Activated CD4-positive, alpha-beta T cell treated with anti-CD3 and anti-CD28 coated beads, Interleukin-2, amount 50 U/mL, for 16 hours (primary cell): ENCODE results near the gene MT1M.

Source experiments
- DNase-seq: peaks from one replicate; pipeline ENCODE4 v3.0.0-alpha.2; 2020

The MT1M gene

DNA sequence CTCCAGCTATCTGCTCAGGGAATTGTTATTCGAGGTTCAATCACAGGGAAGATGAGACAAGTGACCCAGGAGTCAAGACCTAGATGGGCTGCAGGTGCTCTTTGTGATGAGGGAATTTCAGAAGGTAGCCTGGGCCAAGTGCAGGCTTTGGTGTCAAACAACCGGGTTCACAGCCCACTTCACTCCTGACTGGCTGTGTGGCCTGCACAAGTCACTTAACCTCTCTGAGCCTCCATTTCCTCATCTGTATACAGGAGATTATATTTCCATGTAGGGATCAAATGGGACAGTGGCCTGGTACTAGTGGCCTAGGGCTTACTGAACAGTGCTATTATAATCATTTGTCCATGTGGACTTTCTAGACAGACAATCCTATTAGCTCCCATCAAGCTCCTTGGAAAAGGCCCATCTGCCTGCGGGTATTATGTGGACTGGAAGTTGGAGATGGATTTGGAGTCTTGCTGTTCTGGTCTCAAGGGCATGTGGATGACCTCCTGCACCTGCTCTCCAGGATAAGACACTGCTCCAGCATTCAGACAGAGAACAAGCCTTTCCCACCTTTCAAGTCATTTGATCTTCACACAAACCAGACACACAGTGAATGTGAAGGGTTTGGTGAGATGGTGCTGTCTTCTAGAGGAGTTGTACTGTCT is 46.7 kb downstream of the MT1M start:
- DNase-seq = no peak

DNA sequence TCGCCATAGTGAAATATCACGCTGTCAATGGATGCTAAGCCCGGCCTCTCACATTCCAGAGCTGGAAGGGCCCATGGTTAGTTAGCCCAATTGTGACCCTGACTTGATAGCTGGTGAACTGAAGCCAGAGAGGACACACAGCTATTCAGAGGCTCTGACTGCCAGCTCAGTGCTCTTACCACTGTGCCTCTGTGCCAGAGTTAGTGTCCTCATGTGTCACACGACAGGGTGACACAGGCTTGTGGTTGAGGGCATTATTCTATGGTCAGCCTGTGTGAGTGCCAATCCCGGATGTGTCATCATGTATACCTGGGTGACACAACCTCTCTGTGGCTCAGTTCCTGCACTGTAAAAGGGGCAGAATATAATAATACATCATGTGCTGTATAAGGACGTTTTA is 47.4 kb downstream of the MT1M start:
- DNase-seq = peak; percentile 47

DNA sequence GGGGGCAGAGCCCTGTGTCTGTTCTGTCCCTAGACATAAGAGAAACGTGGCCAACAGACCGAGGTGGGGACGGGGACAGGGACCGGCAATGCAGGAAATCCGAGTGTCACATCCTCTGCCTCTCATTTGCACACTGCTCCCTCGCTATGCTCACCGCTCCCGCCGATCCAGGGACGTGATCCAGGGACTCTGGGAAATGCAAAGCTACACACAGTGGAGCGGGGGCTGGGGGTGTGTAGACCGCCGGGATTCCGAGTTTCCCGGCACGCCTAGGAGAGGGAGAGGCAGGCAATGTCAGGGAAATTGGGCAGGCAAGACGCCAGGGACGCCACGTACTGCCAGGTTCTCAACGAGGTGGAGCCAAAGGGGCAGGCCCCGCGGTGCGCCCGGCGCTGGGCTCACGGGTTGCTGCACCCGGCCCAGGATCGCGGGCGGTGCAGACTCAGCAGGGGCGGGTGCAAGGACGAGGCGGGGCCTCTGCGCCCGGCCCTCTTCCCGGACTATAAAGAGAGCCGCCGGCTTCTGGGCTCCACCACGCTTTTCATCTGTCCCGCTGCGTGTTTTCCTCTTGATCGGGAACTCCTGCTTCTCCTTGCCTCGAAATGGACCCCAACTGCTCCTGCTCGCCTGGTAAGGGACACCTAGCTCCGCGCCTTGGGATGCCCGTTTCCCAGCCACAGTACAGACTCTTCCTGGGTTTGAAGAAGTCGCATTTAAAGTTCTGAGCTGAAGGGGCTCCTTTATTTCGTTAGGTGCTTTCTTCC is 49.7 kb downstream of the MT1M start, which contains the start of gene MT1X:
TSS of gene MT1X (plus strand) at position 532 of the 764 bp plus-strand sequence. CDS start at position 603, 71 bp downstream.
- DNase-seq = peak; percentile 92

DNA sequence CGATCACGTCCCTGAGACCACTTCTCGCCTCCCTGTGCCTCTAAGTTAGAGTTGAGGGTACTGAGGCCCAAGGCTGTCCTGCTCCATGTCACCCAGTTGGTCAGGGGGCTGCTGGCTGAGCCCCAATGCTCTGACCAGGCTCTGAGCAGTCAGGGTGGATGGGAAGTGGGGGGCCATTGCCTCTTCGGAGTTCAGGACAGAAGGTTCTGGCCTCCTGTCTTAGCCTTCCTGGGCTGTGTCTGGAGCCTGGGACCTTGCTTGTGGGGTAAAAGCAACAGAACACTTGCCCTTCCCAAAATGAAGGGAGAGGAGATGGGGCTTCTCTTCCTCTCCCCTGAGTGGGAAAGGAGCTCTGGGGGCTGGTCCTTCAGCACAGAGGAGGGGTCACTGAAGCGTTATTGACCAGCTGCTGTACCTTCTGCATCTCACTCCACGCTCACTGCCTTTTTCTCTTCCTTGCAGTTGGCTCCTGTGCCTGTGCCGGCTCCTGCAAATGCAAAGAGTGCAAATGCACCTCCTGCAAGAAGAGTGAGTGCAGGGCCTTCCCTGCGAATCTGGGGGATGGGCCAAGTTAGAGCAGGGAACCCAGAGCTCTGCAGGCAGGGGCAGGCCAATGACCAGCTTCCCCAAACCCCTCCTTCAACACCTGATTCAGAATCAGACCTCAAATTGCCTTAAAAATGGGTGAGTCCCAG is 50.4 kb downstream of the MT1M start:
- DNase-seq = no peak
